Right renal cortex interstitium (tissue), 3 donors: ENCODE measurements around the gene OR52N5. TPM values are rescaled to one million over a fixed set of nuclear protein-coding genes. Genes with fewer than 3 reads are reported as not detected.
A peak's percentile ranks its signal among the peaks of the same experiment; 100 is the strongest.

ENCODE experiments used
- DNase-seq, 3 donors: peaks; one replicate each; pipeline ENCODE4 v3.0.0-alpha.2; 2013; ENCODE audit warnings: low read depth in 3 of 3, low spot score in 2 of 3
- polyA plus RNA-seq, 3 donors: library from polyadenylated mRNA; unstranded; fragments of 120-200 nt; gene quantifications; one replicate each; pipeline ENCODE4 v1.2.1, GENCODE V29; 2013; ENCODE audit not compliant: insufficient read length in 3 of 3

Gene OR52N5
- not detected for polyA plus RNA-seq

DNA sequence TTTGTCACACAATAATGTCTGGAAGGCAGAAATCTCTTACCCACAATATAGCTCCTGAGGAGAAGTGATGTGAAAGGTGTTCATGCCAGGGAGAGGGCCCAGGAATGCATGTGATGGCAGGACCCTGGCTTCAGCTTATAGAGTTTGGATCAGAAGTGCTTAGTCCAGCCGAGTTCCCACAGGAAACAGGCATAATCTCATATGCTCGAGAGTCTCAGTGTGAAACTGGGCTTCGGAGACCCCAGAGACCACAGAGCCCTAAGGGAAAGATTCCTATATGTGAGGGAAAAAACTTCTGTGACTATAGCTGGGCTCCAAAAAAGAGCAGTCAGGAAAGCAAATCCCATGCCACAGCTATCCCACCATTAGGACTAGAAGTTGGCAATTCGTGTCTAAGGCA lies at the start of gene OR52N5:
OR52N5 (minus strand) TSS at position 101 of the 400 bp plus-strand sequence. CDS start 4,721 bp downstream, outside the sequence.
- DNase-seq: no peak

DNA sequence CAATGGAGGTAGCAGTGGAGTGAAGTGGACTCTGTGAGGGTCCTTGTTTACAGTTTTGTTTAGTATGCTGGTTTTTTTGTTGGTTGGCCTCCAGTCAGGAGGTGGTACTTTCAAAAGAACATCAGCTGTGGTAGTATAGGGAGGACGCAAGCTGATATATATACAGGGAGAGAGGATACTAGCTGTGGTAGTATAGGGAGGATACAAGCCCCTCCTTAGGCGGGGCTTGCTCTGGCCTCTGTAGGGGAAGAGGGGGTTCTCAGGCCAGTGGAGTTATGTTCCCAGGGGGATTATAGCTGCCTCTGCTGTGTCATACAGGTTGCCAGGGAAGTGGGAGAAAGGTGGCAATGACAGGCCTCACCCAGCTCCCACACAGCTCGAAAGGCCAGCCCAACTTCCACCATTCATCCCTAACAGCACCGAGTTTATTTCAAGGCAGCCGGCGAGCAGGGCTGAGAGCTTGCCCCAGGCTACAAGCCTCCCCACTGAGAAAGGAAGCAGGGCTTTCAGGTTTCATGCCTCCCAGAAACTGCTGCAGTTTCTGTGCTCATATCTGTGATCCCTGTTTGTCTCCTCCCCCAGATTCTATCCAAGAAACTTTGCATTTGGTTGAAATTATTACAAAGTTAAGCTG lies 48.2 kb upstream of the OR52N5 start:
- DNase-seq: no peak

DNA sequence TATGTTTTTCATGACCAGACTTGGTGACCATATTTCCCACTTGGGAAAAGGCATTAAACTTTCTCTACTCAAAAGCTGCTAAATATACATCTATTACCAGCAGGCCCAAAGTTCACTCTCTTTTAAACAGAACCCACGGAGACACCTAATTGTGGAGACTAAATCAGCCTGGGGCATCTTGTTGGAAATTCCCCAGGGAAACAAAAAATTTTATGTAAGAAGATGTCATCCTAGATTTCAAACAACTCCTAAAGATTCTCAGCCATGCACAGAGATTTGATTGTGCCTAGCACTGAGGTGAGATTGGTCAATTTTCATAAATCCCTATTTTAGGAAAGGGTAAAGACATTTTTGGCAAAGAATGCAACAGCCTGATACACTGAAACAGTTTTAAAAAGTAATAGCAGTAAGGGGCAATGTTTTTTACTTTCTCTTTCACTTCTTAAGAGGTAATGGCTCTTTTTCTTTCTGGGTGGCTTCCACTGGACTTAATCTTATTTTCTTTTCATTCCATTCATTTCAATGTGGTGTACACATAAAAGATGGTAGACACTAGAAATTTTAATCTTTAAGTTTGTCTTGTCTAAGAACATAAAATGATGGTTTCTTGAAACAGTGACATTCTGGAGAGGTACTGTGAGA lies 35.2 kb upstream of the OR52N5 start:
- DNase-seq: no peak

DNA sequence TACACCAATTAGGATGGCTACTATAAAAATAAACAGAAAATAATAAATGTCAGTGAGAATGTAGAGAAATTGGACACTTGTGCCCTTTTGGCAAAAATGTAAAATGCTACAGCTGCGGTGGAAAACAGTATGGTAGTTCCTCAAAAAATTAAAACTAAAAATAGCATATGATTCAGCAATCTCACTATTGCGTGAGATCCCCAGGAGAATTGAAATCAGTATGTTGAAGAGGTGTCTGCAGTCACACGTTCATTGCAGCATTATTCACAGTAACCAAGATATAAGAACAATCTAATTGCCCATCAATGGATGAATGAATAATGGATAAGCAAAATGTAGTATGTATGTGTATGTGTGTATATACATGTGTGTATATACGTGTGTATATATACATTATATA lies 32.4 kb upstream of the OR52N5 start:
- no peak for DNase-seq

DNA sequence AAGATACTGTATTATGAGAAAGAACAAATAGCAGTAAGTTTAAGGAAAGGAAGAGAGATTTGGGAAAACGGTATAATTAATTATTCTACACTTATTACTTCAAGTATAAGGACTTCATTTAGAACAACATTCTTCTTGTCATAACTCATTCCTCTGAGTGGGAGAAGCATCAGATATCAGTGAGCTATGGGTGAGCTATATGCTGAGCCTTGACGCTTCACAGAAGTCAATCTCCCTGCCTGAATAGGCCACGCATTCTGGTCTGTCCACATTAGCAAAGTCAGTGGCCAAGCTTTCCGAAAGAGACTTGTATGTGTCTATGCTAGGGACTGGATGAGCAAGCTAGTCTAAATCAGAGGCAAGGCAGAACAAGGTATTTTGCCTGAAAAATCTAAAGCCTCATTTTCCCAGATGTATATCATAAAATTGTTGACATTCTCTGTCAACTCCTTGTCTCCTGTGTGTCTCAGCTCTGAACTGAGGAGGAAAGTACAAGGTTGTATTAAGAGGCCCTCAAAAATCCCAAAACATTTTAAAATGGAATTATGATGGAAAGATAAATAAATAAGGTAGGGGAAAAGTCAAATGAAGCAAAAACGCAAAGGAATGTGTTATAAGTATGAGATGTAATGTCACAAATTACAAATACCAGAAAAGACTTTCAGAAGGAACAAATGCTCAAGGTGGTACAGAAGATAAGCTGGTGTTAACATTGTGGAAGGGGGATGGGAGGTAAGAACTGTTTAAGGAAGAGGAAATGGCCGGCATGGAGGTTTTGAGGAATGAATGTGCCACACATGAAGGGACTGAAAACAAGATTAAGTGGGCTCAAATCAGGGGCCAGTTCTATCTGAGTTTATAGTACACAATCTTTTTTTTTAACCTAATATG lies 27.0 kb upstream of the OR52N5 start:
- DNase-seq: no peak

DNA sequence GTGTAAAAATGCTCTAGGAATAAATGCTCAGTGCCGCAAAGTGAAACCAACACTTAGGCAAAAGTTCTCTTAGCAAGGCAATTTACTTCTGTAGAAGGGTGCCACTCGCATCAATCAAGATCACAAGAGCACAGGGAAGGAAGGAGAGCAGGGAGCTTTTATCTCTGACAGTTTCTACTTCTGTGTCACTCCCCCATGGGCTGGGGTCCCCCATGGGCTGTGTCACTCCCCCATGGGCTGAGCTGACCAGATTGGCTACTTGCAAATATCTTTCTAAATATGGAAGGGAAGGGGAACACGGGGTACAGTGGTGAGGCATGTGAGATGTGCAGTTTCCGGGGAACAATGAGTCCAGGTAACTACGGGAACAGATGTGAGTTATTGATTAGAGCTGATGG lies 26.0 kb upstream of the OR52N5 start:
- DNase-seq: no peak

DNA sequence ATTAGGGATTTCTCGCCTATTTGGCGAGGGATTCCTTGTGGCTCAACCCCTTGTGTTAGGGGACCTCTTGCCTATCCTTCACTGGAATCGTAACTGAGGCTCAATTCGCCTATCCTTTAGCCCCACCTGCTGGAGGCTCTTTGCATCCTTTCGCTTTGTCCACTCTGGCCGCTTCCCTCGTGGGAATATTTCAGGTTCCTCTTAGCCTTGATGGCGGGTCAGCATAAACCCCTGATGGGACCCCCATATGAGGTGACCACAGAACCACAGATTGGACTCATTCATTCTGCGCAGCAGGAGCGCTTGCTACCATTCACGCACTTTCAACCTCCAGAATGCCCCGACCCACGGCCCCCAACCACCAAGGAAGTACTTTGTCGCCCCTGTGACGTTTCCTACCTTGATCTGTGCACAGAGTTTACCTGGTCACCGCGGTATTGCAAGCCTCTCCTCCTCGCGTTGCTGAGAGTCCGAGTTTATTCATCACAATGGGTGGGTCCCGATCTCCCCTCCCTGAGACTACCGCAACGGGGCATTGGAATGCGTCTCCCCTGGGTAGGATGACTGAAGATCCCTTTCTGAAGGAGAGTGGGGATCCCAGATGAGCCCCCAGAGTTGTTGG lies 25.5 kb upstream of the OR52N5 start, which contains the start of gene OR52N2:
OR52N2 (plus strand) TSS at position 425 of the 622 bp plus-strand sequence. CDS start 11,412 bp downstream, outside the sequence.
- peak; percentile 48 to 69 (median 52) for DNase-seq

DNA sequence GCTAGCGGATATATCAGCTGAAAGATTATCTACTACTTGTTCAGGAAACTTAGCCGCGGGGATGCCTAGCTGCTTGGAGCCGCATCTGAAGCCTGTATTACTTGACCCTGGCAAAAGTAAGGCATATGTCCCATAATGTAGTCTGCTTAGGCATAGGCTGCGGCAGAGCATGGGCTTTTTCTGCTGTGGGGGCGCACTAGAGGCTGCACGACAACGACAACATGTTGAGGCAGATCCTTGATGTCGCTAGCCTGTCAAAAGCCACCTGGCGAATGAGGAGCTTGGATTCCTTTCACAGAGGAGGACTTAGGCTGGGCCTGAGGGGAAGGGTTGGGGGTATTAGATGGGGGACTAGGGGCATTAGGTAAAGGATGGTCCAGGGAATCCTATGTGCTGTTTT lies 24.4 kb upstream of the OR52N5 start:
- DNase-seq: no peak

DNA sequence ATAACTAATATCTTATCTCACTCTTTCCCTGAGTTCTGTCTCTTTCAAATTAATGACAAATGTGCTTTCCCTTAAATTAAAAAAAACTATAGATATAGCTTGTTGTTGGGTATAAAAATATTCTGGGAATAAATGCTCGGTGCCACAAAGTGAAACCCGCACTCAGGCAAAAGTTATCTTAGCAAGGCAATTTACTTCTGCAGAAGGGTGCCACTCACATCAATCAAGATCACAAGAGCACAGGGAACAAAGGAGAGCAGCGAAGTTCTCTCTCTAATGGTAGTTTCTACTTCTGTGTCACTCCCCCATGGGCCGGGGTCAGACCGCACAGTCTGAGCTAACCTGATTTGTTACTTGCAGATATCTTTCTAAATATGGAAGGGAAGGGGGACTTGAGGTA lies 20.8 kb upstream of the OR52N5 start:
- no peak for DNase-seq

DNA sequence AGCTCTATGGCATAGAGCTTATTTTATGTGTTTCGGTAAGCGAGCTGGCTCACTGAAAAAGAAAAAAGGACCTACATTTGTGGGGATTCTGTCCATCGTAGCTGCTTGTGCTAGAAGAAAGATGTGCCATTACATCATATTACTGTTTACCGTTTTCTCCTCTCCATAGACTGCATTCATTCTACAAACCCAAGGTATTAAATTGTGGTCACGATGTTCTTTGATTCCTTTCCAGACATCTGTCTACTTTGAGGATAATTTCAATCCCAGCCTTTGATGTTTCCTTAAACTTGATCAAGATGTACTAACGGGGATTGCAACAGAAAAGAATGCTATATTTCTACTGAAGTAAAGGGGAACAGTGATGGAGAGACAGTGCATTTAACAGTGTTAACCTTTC lies 13.4 kb upstream of the OR52N5 start:
- no peak for DNase-seq

DNA sequence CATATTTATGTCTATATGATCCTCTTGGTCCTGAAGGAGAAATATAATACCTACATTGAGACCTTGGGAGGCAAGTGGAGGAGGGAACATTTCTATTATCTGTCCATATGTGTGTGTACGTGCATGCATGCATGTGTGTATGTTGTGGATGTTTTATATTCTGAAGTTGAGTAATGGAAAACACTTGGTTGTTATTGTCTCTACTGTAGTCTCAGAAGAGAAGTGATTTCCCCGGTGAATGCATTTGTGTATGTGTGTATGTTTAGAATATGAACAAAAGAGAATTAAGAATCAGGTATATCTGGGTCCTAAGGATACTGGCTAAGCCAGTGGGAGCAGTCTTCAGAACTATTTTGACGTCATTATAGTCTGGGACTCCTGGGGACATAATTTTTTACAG lies 8.0 kb upstream of the OR52N5 start, which contains the start of gene OR52N1:
OR52N1 (minus strand) TSS at position 101 of the 400 bp plus-strand sequence. CDS start 2,449 bp downstream, outside the sequence.
- DNase-seq: no peak

DNA sequence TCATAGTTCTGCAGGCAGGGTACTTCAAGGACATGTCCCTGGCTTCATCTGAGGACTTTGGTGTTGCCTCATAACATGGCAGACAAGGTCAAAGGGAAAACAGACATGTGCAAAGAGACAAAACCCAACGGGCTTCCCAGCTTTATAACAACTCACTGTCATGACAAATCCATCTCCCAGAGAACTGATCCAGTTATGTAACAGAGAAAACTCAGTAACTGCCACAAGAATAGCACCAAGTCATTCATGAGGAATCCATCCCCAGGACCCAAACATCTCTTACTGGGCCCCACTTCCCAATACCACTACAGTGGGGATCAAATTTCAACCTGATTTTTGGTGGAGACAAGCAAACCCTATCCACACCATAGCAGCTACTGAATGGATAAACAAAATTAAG lies 16.1 kb downstream of the OR52N5 start:
- DNase-seq: no peak

DNA sequence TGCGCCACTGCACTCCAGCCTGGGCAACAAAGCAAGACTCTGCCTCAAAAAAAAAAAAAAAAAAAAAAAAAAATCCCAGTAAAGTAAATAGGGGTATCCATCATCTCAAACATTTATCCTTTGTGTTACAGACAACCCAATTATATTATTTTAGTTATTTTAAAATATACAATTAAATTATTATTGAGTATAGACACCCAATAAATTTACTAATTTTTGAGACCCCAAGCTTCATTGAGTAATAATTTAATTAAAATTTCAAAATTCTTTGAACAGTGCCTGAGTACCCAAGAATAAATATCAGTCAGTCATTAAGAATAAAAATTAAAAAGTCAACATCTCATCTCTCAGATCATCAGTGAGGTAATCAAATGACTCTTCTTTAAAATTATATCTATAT lies 29.2 kb downstream of the OR52N5 start, which contains the start of gene OR52N4:
OR52N4 (plus strand) TSS at position 301 of the 400 bp plus-strand sequence. CDS start 498 bp downstream, outside the sequence.
- no peak for DNase-seq

DNA sequence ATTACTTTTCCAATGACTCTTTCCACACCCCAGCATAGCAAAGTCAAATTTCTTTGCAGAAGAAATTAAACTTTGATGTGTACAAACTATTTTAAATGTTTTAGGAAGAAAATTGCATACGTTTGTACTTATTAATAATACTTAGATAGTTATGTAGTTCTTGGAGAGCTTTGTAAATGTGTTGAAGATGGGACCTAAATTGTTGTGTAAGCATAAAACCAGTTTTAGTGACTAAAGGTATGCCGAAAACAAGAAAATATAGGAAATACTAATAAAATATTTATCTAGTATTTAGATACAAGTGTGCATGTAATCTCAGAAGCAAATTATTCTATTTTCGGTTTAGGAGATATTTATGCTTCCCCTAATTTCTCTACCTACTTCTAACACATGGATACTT lies 33.3 kb downstream of the OR52N5 start:
- no peak for DNase-seq

DNA sequence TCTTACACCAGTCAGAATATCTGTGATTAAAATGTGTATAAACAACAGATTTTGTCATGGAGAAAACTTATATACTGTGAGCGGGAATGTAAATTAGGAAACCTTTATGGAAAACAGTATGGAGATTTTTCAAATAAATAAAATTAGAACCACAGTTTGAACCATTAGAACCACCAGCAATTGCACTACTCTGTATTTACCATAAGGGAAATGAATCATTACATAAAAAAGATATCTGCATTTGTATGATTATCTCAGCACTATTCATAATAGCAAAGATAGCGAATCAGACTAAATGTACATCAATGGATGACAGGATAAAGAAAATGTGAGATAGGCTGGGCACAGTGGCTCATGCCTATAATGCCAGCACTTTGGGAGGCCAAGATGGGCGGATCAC lies 36.5 kb downstream of the OR52N5 start:
- no peak for DNase-seq

DNA sequence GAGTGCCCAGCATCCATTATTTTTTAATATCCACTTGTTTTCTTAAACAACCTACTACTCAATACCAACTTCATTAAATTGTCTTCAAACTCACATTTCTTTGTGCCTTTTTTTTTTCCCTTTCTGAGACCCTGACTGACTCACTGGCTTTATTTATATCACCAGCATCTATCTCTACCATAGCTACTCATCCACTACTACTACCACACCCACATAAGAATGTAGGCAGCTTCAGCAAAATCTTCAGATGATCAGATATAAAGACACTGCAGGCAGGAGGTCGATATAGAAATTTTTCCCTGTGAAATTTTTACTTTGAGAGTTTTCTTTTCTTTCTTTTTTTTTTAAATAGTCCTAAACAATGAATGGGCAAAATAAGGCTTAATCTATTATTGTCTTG lies 44.7 kb downstream of the OR52N5 start:
- DNase-seq: no peak

DNA sequence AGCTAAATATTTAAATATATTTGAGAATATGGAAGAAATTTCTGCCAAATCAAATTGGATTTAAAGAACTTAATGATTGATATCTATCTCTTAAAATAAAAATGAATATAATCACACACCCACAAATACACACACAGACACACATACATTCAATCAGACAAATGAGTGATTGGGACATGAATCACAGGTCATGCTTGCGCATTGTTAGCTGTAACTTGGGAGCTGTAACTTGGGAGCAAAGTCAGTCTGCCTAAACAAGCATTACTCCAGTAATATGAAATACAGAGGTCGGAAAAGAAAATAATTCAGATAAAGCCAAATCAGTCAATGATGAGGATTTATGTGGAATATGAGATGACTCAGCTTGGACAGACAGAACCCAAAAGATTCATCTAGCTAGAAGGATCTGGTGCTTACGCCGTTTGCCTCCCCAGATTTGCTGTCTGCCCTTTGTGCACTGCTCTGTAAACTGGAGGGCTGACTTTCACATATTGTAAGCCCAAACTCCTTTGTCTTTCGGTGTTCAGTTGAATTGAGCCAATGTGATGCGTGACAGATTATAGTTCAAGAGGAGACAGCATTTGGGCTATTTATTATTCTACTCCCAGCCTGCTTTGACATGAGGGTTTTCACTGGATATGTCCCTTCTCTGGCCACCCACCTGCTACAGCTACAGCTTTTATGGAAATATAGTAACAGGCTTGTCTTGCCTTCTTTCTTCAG lies 45.3 kb downstream of the OR52N5 start:
- no peak for DNase-seq

DNA sequence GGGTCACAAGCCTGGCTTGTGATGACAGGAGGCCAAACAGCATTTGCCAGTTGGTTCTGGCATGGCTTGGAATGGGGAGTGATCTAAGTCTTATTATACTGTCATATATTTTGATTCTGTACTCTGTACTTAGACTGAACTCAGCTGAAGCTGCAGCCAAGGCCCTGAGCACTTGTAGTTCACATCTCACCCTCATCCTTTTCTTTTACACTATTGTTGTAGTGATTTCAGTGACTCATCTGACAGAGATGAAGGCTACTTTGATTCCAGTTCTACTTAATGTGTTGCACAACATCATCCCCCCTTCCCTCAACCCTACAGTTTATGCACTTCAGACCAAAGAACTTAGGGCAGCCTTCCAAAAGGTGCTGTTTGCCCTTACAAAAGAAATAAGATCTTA lies 46.1 kb downstream of the OR52N5 start:
- DNase-seq: no peak

DNA sequence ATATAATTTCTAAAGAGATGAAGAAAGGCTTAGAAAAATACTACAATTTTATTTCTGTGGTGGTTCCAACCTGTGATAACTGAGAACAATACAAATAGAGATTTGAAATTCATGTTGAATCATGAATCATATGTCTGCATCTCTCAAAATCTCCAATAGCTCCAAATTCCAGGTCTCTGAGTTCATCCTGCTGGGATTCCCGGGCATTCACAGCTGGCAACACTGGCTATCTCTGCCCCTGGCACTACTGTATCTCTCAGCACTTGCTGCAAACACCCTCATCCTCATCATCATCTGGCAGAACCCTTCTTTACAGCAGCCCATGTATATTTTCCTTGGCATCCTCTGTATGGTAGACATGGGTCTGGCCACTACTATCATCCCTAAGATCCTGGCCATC lies 46.8 kb downstream of the OR52N5 start, which contains the start of gene OR56B1:
OR56B1 (plus strand) TSS at position 53 of the 400 bp plus-strand sequence; CDS start at position 122, 69 bp downstream.
- no peak for DNase-seq

DNA sequence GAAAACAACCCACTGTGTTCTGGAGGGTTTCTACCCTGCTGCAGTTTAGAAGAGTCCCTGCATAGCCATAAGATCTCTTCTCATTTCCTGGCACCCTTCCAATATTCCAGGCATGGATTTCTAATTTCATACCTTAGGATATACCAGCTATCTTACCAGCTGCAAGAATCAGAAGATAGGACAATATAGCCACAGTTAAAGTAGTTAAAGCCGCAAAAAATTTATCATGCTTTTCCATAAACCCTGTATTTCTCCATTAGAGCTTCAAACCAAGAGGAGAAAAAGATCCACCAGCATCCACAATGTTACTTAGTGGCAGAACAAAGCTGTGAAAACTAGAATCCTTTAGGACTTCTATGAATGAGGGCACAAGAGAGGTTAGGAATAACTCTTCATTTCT lies 55.5 kb downstream of the OR52N5 start:
- no peak for DNase-seq
